GM18517 (cell line): ENCODE data around the gene SLC39A1.
A peak's percentile ranks its signal among the peaks of the same experiment; 100 is the strongest.
"Not testable (repeated sequence)": the region's sequence is repeated elsewhere in the genome, so short reads cannot be mapped to it uniquely, and the experiment has no call there.

Source experiments
- ATAC-seq: cut with Tn5 transposase; IDR thresholded peaks from one replicate; pipeline ENCODE4 v1.9.1; 2021; ENCODE audit warnings: mild to moderate bottlenecking, moderate library complexity; ENCODE audit not compliant: unreplicated experiment

The SLC39A1 gene

DNA sequence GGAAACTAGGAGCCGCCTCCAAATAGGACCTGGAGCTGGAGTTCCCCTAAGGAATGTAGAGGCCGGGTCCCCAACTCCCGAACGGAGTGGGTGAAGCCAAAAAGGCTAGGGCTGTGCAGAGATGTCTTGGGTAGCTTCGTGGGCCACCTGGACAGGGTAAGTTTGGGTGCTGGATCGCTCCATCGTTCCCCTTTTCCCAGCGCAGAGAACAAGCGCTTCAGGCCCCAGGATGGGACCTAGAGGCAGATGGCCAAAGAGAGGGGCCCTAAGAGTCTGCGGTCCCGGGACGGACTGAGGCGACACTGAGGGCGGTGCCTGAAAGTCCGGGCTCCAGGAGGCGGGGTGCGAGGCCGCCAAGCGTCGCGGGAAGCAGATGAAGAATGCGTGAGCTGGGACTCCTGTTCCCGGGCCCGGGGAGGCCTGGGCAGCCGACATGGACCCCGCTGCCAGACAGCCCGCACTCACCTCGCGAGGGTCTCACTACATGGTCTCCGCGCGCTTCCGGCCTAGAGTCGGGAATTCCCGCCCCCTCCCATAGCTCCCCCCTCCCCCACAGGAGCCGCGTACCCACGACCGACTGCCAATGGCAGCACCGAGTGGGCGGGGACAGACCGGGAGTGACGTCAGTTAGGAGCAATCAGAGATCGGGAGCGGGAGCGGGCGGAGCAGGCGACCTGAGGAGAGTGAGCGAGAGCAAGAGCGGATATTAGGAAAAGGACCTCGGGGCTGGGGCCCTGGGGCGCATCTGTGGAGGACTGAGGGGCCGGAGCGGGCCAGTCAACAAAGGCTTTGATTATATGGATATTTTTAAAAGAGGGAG is at the start of gene SLC39A1:
TSS of gene SLC39A1 (minus strand) at position 508 of the 820 bp plus-strand sequence. CDS start 822 bp downstream, outside the sequence.
- peak; percentile 43 for ATAC-seq

GRCh38 chr1:154012543-154012942 is 49.2 kb upstream of the SLC39A1 start:
- ATAC-seq = not testable (repeated sequence)

GRCh38 chr1:154012129-154012528 is 48.8 kb upstream of the SLC39A1 start:
- ATAC-seq = no peak

DNA sequence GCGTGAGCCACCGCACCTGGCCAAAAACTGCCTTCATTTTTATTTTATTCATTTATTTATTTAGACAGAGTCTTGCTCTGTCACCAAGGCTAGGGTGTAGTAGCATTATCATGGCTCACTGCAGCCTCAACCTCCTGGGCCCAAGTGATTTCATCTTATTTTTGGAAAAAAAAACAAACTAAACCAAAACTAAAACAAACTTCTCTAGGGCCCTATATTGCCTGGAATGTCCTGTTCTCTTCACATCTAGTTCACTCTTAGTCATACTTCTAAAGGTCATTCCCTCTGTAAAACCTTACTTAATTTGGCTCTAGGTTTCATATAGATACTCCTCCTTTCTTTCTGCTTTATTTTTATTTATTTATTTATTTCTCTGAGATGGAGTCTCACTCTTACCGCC is 42.8 kb upstream of the SLC39A1 start:
- no peak for ATAC-seq

- ATAC-seq = no peak
Measured at GRCh38 chr1:154000420-154000819, 37.1 kb upstream of the SLC39A1 start.

DNA sequence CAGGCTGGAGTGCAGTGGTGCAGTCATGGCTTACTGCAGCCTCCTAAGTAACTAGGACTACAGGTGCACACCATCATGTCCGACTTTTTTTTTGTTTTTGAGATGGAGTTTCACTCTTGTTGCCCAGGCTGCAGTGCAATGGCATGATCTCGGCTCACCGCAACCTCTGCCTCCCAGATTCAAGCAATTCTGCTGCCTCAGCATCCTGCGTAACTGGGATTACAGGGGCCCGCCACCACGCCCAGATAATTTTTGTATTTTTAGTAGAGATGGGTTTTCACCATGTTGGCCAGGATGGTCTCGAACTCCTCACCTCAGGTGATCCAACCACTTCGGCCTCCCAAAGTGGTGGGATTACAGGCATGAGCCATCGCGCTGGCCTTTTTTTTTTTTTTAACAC is 33.5 kb upstream of the SLC39A1 start:
- not testable (repeated sequence) for ATAC-seq

GRCh38 chr1:153995640-153996039 is 32.3 kb upstream of the SLC39A1 start:
- ATAC-seq = no peak

- ATAC-seq = no peak
Measured at GRCh38 chr1:153995202-153995601, 31.9 kb upstream of the SLC39A1 start.

- no peak for ATAC-seq
Measured at GRCh38 chr1:153991806-153992205, 28.5 kb upstream of the SLC39A1 start.

- no peak for ATAC-seq
Measured at GRCh38 chr1:153991151-153991630, 27.9 kb upstream of the SLC39A1 start.

DNA sequence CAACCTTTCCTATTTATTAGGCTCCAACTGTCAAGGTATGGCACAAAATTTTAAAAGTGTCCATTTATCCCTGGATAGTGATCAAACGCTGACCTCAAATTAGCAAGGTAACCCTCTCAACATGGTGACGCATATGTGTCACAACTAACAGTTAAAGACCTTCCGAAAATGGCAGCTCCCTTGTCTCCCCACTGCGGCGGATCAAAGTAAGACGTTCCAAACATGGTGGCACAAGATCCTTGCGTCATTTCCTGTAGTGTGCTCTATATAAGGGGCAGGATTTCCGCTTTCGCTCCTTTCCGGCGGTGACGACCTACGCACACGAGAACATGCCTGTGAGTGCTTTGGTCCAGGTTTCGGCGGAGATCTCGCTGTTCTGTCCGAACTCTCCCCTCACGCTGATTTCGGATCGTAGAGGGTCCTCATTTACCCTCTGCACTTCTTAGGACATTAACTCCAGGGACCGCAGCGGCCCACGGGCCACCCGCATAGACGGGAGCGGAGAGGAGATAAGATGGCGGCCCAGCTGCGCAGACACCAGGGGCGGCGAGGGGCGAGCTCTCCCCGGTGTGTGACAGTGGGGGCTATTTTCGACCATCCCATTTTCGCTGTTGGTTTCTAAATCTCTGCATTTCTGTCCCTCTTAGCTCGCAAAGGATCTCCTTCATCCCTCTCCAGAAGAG is 27.3 kb upstream of the SLC39A1 start, which contains the start of gene RPS27:
TSS of gene RPS27 (plus strand) at position 295 of the 683 bp plus-strand sequence. CDS start at position 330, 35 bp downstream.
- peak; percentile 83 for ATAC-seq

- no peak for ATAC-seq
Measured at GRCh38 chr1:153987621-153988020, 24.3 kb upstream of the SLC39A1 start.

- no peak for ATAC-seq
Measured at GRCh38 chr1:153985941-153986761, 22.8 kb upstream of the SLC39A1 start, which contains the start of gene RAB13. Gene RAB13 (minus strand): TSS chr1:153986339. CDS start chr1:153986236, 103 bp downstream.

GRCh38 chr1:153985341-153985912 is 22.1 kb upstream of the SLC39A1 start:
- ATAC-seq = no peak

GRCh38 chr1:153984123-153984894 is 21.0 kb upstream of the SLC39A1 start:
- ATAC-seq = no peak

DNA sequence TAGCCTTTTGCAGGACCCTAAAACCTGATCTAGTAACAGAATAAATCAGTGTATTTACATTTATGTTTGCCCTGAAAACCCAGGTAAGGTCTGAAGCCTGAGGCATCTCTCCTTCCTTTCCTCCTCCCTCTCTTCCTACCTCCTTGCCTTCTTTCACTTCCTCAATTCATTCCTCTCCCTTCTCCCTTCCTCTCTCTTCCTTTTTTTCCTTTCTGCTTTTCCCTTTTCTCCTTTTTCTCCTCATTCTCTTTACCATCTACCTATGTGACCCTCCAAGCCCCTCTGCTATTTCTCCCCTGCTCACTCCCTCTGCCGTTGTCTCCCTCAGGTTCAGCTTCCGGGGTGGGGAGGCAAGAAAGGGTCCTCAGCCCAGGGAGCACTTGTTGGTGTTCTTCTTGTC is 18.4 kb upstream of the SLC39A1 start:
- not testable (repeated sequence) for ATAC-seq

DNA sequence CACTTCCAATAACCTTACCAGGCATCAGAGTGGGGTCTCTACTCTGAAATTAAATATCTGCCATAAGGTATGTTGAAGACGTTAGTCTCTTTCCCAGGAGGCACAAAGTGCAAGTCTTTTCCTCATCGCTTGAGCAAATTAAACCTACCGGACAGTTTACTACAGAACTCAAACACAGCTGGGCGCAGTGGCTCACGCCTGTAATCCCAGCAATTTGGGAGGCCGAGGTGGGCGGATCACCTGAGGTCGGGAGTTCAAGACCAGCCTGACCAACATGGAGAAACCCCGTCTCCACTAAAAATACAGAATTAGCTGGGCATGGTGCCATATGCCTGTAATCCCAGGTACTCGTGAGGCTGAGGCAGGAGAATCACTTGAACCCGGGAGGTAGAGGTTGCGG is 15.8 kb upstream of the SLC39A1 start:
- ATAC-seq = not testable (repeated sequence)

GRCh38 chr1:153978274-153978909 is 15.1 kb upstream of the SLC39A1 start:
- ATAC-seq = no peak
